ENCODE data around the gene JAG1. TPM values are rescaled to one million over a fixed set of nuclear protein-coding genes. Genes with fewer than 3 reads are reported as not detected.

JAG1 gene
- total RNA-seq, 4 donors from 2014 or later = 89.6 to 182 (median 123) TPM

Small RNA genes lying within 50 kb of the gene (small RNA-seq; reads per million reads assigned to genes)
- gene MIR6870 = 0 to 0.30 (median 0.16) reads per million in 4 donors

Other genes with a start within 250 kb of the JAG1 start
- 10 to 100 TPM in 3 of 4 donors, 1 to 10 TPM in 1; 4.7 to 15.4 (median 12.9) TPM for gene MKKS, start 239.8 kb downstream of the JAG1 start, total RNA-seq
- 1 to 10 TPM; 3.4 to 6.3 (median 3.9) TPM for gene SLX4IP, start 238.7 kb downstream of the JAG1 start, total RNA-seq